ENCODE data around the gene ARHGEF6.
"Not testable (repeated sequence)": the region's sequence is repeated elsewhere in the genome, so short reads cannot be mapped to it uniquely, and the experiment has no call there.

Gene ARHGEF6, protein sequence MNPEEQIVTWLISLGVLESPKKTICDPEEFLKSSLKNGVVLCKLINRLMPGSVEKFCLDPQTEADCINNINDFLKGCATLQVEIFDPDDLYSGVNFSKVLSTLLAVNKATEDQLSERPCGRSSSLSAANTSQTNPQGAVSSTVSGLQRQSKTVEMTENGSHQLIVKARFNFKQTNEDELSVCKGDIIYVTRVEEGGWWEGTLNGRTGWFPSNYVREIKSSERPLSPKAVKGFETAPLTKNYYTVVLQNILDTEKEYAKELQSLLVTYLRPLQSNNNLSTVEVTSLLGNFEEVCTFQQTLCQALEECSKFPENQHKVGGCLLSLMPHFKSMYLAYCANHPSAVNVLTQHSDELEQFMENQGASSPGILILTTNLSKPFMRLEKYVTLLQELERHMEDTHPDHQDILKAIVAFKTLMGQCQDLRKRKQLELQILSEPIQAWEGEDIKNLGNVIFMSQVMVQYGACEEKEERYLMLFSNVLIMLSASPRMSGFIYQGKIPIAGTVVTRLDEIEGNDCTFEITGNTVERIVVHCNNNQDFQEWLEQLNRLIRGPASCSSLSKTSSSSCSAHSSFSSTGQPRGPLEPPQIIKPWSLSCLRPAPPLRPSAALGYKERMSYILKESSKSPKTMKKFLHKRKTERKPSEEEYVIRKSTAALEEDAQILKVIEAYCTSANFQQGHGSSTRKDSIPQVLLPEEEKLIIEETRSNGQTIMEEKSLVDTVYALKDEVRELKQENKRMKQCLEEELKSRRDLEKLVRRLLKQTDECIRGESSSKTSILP

DNA sequence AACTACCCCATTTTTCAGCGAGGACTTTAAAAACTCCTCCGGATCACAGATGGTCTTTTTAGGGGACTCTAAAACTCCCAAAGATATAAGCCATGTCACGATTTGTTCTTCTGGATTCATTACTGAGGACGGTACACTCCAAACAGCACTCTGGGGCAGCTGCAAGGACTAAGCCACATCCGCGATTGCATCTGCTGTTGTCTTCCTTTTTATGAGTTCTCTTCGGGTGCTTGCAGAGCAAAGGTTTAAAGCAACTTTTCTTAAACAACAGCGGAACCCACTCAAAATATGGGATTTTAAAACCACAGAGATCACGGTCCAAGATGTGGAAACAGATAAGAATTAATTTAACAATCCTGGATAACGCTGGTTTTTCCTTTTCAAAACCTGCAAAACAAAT is at the start of gene ARHGEF6:
TSS of gene ARHGEF6 (minus strand) at position 170 of the 400 bp plus-strand sequence. CDS start at position 120, 50 bp downstream.
- DNase-seq = no peak

DNA sequence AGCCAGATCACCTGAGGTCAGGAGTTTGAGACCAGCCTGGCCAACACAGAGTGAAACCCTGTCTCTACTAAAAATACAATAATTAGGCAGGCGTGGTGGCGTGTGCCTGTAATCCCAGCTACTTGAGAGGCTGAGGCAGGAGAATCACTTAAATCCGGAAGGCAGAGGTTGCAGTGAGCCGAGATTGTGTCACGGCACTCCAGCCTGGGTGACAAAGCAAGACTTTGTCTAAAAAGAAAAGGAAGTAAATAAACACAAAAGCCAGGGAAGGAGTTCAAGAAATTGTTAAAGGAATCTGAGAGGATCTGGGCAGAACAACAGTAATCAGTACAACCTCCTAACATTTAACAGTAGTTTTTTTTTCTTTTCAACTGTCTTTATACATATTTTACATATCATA is 48.7 kb upstream of the ARHGEF6 start:
- no peak for DNase-seq

DNA sequence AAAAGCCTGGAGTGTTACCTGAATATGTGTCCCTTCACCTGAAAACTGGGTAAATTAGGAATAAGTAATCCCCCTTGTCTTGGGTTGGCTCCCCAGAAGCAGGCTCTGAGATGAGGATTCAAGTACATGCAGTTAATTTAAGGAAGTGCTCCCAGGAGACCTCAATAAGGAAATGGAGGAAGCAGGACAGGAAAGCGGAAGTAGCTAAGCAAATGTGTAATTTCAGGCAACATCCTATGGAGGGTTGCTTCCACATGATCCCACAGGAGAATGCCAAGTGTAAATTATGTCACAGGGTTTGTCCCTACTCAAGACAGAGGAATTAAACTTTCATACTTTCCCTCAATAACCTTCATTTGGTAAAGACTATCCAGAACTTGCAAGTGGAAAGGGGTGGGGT is 48.1 kb upstream of the ARHGEF6 start:
- DNase-seq = no peak

DNA sequence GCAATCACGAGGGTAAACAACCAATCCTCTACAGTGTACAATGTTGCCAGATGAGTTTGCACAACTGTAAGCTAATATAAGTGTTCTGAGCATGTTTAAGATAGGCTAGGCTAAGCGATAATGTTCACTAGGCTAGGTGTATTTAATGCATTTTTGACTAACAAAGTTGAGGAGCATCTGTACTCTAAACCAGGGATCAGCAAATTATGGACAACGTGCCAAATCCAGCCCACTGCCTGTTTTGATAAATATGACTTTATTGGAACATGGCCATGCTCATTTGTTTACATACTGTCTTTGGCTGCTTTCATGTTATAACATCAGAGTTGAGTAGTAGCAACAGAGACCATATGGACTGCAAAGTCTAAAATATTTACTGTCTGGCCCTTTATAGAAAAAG is 46.3 kb upstream of the ARHGEF6 start:
- peak; percentile 71 for DNase-seq

DNA sequence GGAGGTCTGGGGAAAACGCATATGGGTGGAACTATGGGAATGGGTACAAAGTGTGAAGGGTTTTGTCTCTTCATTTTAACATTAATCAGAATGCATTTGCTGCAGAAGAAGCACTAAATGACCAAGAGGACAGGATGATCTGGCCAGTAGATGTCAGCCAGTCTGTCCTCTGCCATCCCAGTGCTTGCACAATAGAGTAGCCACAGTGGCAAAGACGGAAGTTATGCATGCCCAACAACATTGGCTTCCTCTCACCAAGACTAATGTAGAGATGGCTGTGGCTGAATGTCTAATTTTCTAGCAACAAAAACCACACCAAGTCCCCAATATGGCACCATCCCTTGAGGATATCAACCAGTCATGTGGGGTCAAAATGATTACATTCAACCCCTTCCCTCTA is 45.0 kb upstream of the ARHGEF6 start:
- DNase-seq = no peak

DNA sequence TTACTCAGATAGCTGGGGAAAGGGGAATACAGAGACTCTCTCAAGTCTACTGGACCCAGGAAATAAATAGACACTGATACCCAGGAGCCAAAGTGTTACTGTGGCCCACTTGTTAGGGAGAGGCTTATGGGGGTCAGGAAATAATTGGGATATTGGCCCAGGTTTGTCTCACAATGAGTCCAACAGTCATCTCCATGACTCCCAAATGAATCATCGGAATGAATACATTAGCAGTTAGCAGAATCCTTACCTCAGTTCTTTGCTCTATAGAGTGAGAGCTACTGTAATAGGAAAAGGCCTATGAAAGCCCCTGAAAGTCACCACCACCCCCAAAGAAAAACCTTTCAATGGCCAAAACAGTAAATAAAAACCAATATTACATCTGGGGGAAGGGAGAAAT is 42.4 kb upstream of the ARHGEF6 start:
- DNase-seq = no peak

DNA sequence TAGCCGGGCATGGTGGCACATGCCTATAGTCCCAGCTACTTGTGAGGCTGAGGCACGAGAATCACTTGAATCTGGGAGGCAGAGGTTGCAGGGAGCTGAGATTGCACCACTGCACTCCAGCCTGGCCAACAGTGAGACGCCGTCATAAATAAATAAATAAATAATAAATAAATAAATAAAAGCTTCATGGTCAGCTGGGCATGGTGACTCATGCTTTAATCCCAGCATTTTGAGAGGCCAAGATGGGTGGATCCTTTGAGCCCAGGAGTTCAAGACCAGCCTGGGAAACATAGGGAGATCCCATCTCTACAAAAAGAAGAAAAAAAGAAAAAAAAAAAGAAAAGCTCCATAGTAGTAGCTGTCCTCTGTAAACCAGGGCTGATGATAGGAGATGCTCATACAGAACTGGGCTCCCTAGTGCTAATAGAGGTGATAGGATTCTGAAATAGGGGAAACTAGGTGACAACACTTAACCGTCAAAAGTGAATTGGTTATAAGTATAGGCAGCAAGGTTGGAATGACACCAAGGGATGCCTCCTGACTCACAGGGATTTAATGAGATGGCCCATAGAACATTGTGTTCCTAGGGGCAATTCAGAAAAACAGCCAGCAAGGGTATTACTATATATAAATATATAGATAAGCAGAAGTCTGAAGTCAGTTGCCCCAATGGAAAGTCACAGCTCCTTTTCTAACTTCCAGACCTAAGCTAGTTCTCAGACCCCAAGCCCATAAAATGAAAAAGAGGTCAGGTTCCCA is 41.8 kb upstream of the ARHGEF6 start:
- DNase-seq = no peak

DNA sequence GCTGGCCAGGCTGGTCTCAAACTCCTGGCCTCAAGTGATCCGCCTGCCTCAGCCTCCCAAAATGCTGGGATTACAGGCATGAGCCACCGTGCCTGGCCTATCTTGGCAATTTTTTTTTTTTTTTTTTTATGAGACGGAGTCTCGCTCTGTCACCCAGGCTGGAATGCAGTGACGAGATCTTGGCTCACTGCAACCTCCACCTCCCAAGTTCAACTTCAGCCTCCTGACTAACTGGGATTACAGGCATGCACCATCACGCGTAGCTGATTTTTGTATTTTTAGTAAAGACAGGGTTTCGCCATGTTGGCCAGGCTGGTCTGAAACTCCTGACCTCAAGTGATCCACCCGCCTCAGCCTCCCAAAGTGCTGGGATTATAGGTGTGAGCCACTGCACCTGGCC is 39.0 kb upstream of the ARHGEF6 start:
- DNase-seq = not testable (repeated sequence)

DNA sequence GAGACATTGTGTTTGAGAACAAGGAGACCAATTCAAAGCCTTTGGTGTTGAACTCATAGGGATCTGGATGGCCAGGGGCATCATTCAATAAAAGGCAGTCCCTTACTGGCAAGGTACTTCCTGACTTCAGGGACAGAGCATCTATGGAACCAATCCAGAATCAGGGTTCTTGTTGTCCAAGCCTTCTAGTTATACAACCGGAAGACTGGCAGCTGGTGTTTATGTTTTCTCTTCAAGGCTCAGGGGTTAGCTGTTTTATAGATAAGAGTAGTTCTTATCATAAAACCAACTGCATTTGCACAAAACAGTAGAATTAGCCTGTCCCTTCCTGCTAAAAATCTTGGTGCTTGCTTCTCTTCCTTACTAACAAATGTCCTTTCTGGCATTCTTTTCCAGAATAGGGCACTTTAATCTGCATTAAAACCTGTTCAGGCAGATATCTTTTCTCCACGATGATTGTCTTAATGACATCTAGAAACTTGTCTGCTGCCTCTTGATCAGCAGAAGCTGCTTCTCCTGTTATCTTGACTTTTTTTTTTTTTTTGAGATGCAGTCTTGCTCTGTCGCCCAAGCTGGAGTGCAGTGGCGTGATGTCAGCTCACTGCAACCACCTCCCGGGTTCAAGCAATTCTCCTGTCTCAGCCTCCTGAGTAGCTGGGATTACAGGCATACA is 38.4 kb upstream of the ARHGEF6 start:
- no peak for DNase-seq

DNA sequence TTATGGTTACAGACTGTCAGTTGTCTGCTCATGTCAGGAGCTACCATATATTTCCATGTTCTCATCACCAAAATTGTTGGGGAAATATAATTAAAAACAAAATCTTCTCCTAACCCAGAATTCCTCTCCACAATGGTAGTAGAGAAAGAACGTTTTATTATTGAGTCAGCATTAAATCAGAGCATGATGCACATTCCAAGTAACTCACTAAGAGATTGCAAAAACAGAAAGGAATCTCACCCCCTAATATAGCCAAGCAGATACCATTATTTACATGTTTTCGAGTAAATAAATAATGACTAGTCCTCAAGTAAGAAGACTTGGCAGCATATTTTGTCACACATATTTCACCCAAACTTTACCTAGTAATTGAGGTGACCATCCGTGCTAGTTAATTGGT is 36.2 kb upstream of the ARHGEF6 start:
- DNase-seq = no peak

DNA sequence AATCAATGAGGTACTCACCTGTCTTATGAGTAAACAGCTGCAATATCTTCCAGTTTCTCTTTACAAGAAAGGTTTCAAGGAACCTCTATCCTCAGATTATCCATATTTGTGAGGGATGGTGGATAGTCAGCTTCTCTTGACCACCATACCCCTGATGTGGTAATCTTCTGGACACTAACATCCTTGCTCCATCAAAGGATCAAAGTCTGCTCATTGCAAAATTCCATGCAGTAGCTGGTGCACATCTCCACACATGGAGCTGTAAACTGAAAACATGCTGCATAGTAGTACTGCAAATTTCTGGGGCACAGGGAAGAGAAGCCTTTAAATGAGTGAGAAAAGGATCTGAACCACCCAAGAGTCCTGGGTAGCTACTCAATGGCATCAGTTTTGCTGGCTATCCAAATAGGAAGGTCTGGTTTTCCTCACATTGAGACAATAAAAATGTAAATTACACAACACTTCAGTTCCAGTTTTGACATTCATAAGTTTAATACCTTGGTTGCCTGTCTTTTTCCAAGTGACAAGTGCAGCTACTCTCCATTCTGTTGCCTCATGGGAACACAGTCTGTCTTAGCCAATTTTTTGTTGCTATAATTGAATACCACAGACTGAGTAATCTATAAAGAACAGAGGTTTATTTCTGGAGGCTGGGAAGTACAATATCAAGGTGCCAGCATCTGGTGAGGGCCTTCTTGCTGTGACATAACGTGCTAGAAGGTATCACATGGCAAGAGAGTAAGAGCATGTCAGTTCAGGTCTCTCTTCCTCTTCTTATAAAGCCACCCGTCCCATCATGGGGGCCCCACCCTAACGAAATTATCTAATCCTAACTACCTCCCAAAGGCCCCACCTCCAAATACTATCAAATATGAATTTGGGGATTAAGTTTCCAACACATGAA is 34.4 kb upstream of the ARHGEF6 start:
- DNase-seq = no peak

DNA sequence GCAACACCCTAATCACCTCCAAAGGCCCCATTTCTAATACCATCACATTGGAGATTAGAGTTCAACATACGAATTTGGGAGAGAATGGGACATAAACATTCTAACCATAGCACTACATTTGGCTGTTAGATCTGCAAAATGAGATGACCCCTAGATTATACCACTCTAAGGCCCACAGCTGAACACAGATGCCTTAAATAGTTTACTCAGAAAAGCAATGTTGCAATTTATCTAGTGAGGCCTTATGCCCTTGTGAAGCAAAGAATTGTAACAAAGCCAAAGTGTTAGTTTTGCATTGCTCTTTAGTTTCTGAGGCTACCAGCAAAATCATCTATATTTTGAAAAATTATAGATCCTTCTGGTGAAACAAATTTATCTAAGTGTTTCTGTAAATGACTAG is 31.6 kb upstream of the ARHGEF6 start:
- DNase-seq = no peak

DNA sequence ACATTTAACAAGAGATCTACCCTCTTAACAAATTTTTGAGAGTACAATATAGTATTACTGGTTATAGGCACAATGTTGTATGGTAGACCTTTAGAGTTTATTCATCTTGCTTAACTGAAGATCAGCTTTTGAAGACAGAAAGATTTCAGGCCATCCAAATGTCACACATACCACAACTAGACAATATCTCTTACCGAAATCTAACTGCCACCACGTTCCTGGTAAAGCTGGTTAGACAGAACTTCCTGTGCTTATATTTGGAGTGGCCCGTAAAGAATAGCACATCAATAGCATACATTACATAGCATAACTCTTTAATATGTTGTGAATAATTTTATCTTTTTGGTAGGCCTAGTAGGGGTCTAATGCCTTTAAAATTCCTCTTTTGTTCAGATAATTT is 29.8 kb upstream of the ARHGEF6 start:
- no peak for DNase-seq

DNA sequence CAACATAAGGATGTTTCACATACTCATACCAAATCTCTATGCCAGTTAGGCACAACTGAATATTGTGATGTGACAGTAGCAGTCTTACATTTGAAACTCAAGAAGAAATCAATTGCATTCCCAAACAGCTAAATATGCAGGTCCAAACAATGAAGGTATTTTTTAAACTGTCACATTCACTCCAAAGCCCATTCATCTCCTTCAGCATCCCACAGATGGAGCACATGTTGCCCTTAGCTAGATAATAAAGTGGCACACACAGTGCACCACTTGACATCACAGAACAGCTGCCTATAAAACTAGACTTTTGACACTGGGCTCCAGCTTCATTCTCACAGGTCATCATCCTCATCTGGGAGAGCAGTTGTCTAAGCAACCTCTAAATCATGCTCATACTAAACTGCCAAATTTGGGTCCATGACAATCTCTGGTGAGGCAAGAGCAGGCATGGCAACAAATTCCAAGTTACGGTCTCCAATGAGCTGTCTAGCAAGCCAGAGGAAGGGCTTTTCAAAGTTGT is 26.2 kb upstream of the ARHGEF6 start:
- DNase-seq = no peak

DNA sequence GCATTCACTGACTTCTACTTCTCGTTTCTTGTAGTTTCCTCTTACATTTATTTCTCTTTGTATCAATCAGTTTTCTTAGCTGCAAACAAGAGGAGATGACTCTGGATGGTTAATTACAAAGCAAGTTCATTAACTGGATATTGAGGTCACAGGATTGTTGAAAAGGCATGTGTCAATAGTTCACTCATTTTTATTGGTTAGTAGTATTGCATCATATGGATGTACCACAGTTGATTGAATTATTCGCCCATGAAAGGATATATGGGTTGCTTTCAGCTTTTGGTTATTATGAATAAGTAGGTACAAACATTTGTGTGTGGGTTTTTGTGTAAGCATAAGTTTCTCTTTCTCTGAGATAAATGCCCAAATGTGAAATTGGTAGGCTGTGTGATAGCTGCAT is 21.8 kb upstream of the ARHGEF6 start:
- DNase-seq = no peak

DNA sequence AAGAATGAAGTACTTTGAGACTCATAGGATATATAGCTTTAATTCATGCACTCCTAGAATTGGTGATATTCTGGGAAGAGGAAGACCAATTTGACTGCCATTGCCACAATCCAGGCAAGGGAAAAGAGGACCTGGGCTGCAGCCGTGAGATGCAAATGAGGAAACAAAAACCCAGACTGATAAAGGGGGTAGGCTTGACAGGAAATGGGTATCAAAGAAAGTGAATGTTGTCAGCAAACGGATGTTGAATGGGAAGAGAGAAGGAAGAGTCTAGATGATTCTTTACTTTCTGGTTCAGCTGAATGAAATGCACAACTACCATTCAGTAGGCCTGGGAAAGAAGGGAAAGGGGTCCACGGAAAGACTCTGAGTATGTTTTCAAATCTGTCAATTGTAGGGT is 17.1 kb upstream of the ARHGEF6 start:
- DNase-seq = no peak

DNA sequence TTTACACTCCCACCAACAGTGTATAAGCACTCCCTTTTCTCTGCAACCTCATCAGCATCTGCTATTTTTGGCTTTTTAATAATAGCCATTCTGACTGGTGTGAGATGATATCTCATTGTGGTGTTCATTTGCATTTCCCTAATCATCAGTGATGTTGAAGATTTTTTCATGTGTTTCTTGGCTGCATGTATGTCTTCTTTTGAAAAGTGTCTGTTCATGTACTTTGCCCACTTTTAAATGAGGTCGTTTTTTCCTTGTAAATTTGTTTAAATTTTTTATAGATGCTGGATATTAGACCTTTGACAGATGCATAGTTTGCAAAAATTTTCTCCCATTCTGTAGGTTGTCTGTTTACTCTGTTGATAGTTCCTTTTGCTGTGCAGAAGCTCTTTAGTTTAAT is 14.4 kb upstream of the ARHGEF6 start:
- not testable (repeated sequence) for DNase-seq

DNA sequence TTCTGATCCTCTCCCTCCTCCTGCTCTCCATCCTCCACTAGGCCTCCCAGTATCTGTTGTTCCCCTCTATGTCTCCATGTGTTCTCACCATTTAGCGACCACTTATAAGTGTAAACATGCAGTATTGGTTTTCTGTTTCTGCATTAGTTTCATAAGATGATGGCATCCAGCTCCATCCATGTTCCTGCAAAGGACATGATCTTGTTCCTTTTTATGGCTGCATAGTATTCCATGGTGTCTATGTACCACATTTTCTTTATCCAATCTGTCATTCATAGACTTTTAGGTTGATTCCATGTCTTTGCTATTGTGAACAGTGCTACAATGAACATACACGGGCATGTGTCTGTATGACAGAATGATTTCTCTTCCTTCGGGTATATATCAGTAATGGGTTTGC is 13.9 kb upstream of the ARHGEF6 start:
- DNase-seq = not testable (repeated sequence)

DNA sequence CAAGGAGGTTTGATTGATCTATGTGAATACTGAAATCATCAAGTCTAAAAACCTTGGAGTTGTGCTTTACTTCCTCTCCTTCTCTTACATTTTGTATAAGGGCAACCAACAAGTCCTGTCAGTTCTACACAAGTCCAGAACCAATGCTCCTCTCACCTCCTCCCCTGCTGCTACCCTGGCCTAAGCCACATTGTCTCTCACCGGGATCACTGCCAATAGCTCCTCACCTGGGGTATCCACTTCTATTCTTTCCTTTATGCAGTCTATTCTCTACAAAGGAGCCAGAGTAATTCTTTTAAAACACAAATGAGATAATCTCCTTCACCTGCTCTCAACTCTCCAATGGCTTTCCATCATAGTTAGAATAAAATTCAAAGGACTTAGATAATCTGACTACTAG is 13.3 kb upstream of the ARHGEF6 start:
- DNase-seq = peak; percentile 64

DNA sequence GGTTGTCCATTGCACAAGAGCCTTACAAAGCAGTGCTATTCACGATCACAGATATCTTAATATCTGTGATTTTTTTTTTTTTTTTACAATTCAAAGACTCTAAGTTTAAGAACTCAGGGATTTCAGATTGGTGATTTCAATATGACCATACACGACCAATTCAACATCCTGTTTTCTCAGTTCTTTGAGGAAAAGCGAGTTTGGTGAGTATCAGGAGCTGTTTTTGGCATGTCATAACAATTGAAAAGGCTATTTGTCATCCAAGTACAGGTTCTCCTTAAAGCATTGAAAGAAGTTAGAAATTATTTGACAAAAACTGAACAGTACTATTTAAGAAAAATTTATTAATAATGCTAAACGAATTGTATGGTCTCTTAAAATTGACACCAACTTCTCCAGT is 9.1 kb upstream of the ARHGEF6 start:
- no peak for DNase-seq

DNA sequence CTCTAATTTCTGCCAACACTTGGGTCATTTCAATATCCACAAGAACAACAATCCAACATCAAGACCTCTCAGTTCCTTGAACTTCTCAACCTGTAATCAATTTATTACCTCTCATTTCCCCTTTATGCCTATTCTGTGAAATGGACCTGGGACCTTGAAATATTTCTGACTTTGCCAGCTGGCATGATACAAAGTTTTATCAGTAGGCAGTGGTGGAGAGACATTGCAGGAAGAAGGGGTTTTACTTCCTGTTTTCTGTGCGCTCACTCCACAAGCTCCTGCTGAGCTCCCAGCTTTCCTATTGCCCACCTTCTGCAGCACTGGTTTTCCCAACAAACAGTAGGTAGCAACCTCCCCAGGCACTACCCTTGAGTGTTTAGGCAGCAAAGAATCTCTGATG is 3.5 kb upstream of the ARHGEF6 start:
- peak; percentile 8 for DNase-seq

DNA sequence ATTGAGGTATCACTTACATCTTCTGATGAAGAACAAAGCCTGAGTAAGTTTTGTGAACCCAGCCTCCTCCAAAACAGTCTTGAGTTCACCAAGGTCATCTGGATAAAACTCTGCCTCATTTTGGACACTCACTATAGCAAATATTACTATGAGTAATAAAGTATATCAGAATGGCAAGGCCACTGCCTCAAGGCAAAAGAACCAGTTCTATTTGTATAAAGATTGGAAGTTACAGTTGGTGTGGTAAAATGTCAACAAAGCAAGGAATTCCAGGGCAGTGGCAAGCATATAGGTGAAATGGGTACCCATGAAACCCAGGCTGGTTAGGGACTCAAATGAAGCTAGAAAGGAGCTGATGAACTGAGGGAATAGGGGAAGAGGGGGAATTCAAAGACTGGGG is 2.4 kb upstream of the ARHGEF6 start:
- no peak for DNase-seq

Measured in NCI-H69 (cell line).